SK-N-SH (cell line): ENCODE results near the gene RNF212B. TPM values are rescaled to one million over a fixed set of nuclear protein-coding genes. Genes with fewer than 3 reads are reported as not detected.
"Not testable (repeated sequence)": the region's sequence is repeated elsewhere in the genome, so short reads cannot be mapped to it uniquely, and the experiment has no call there.

ENCODE experiments used
- CTCF ChIA-PET: fragments of 300-600, 350-600 bp; formaldehyde crosslinking; extraction: SDS; loops from one replicate; lab custom pipeline; 2021; lab: Yijun Ruan, JAX
- POLR2A ChIA-PET: fragments of 350-600 bp; sonication (Branson Sonifier 250); formaldehyde crosslinking; extraction: SDS; loops from one replicate; lab custom pipeline; 2020; ENCODE audit warnings: antibody characterized with exemption, inconsistent platforms; lab: Yijun Ruan, JAX
- DNase-seq: peaks from one replicate; pipeline ENCODE4 v3.0.0; 2012
- H2AFZ ChIP-seq: fragments of 200-600 bp; sonication (generic); 2 replicates; pipeline ENCODE4 v1.8.1; 2016; ENCODE audit warnings: antibody characterized with exemption, mild to moderate bottlenecking, low read depth
- H3F3A ChIP-seq: fragments of 200-600 bp; sonication (generic); replicated peaks from 2 replicates; pipeline ENCODE3; 2016; ENCODE audit warnings: antibody characterized with exemption, mild to moderate bottlenecking; ENCODE audit not compliant: insufficient read depth
- H3K27ac ChIP-seq, 2 experiments: fragments of 200-500 bp in 1 of 2; fragments of 200-600 bp in 1 of 2; sonication (Bioruptor generic) in 1 of 2; sonication (generic), shearing (Covaris generic) in 1 of 2; 2 replicates each; pipeline versions ENCODE4 v1.5.1 to v1.6.1; 2014 to 2016; ENCODE audit warnings: low read depth in 2 of 2, inconsistent platforms in 1 of 2, low read length in 1 of 2, mild to moderate bottlenecking in 1 of 2, mixed read lengths in 1 of 2
- H3K27me3 ChIP-seq: fragments of 200-600 bp; sonication (generic), shearing (Covaris generic); 2 replicates; pipeline ENCODE4 v1.6.1; 2016; ENCODE audit warnings: mixed run types; ENCODE audit not compliant: insufficient read depth
- H3K36me3 ChIP-seq, 2 experiments: fragments of 200-500 bp in 1 of 2; fragments of 200-600 bp in 1 of 2; sonication (Bioruptor generic) in 1 of 2; sonication (generic) in 1 of 2; replicated peaks in 1 of 2; 2 replicates each; pipeline versions ENCODE3 to v1.5.1; 2014 to 2016; ENCODE audit warnings: low read length in 1 of 2, mild to moderate bottlenecking in 1 of 2; ENCODE audit not compliant: insufficient read depth in 2 of 2, control insufficient read depth in 1 of 2
- H3K4me1 ChIP-seq, 2 experiments: fragments of 200-500 bp in 1 of 2; fragments of 200-600 bp in 1 of 2; sonication (Bioruptor generic) in 1 of 2; sonication (generic), shearing (Covaris generic) in 1 of 2; 2 replicates each; pipeline versions ENCODE4 v1.5.1 to v1.6.1; 2014 to 2016; ENCODE audit warnings: low read depth in 1 of 2, low read length in 1 of 2, mixed run types in 1 of 2; ENCODE audit not compliant: insufficient read depth in 2 of 2, control insufficient read depth in 1 of 2
- H3K4me2 ChIP-seq: fragments of 200-600 bp; sonication (generic), shearing (Covaris generic); 2 replicates; pipeline ENCODE4 v1.6.1; 2017; ENCODE audit warnings: mixed run types
- H3K4me3 ChIP-seq, 2 experiments: fragments of 200-500 bp in 1 of 2; fragments of 200-600 bp in 1 of 2; sonication (Bioruptor generic) in 1 of 2; sonication (generic), shearing (Covaris generic) in 1 of 2; 2 replicates each; pipeline versions ENCODE4 v1.5.1 to v1.8.1; 2014 to 2016; ENCODE audit warnings: low read depth in 2 of 2, inconsistent platforms in 1 of 2, low read length in 1 of 2, mild to moderate bottlenecking in 1 of 2, mixed read lengths in 1 of 2, moderate library complexity in 1 of 2
- H3K79me2 ChIP-seq: fragments of 200-600 bp; sonication (generic); 2 replicates; pipeline ENCODE4 v1.8.1; 2017; ENCODE audit warnings: mild to moderate bottlenecking; ENCODE audit not compliant: insufficient read depth
- H3K9ac ChIP-seq: fragments of 200-600 bp; sonication (generic); 2 replicates; pipeline ENCODE4 v1.6.1; 2017; ENCODE audit warnings: mixed run types
- H3K9me2 ChIP-seq: fragments of 200-600 bp; sonication (generic); 2 replicates; pipeline ENCODE4 v1.6.1; 2017; ENCODE audit warnings: mixed run types
- H3K9me3 ChIP-seq: fragments of 200-600 bp; sonication (generic); 2 replicates; pipeline ENCODE4 v1.6.1; 2017; ENCODE audit warnings: mixed run types, mild to moderate bottlenecking, moderate library complexity
- H4K20me1 ChIP-seq: fragments of 200-600 bp; sonication (generic); 2 replicates; pipeline ENCODE4 v1.6.1; 2017; ENCODE audit warnings: mild to moderate bottlenecking, mixed run types; ENCODE audit not compliant: insufficient read depth
- FOSL2 ChIP-seq: IDR thresholded peaks from 2 replicates; pipeline ENCODE4 v1.4.0; 2012; ENCODE audit warnings: low read depth, mild to moderate bottlenecking, moderate library complexity, borderline replicate concordance
- FOXJ3 ChIP-seq: sonication (generic); formaldehyde crosslinking; IDR thresholded peaks from 2 replicates; pipeline ENCODE4 v1.5.1; 2020; ENCODE audit warnings: mild to moderate bottlenecking, missing genetic modification reagents
- GATA2 ChIP-seq: sonication (generic); formaldehyde crosslinking; IDR thresholded peaks from 2 replicates; pipeline ENCODE4 v1.5.0; 2020; ENCODE audit warnings: mild to moderate bottlenecking, missing genetic modification reagents
- NRF1 ChIP-seq: IDR thresholded peaks from 2 replicates; pipeline ENCODE4 v1.6.1; 2012; ENCODE audit warnings: low read depth, mild to moderate bottlenecking, low read length
- SIN3A ChIP-seq: IDR thresholded peaks from 2 replicates; pipeline ENCODE4 v1.6.1; 2012; ENCODE audit warnings: low read depth, mild to moderate bottlenecking, low read length, moderate library complexity, borderline replicate concordance
- WGBS: methylation state at CpG from one replicate; pipeline ENCODE4 v1.1.6; 2017; ENCODE audit warnings: low lambda C conversion rate; 5-methylcytosine and 5-hydroxymethylcytosine counted together
- polyA plus RNA-seq, 3 experiments: library from polyadenylated mRNA; depleted of rRNA; stranded (reverse); fragments of >200 nt; gene quantifications; 2 replicates each; pipeline ENCODE4 v1.2.3, GENCODE V29; 2012
- TF ChIP-seq, protein P1 (sequence below): IDR thresholded peaks from 2 replicates; pipeline ENCODE4 v1.4.0; 2012; ENCODE audit warnings: low read depth, borderline replicate concordance

The RNF212B gene
- polyA plus RNA-seq, 1 of the 3 experiments (the other 2 are of a cell fraction), result not detected

DNA sequence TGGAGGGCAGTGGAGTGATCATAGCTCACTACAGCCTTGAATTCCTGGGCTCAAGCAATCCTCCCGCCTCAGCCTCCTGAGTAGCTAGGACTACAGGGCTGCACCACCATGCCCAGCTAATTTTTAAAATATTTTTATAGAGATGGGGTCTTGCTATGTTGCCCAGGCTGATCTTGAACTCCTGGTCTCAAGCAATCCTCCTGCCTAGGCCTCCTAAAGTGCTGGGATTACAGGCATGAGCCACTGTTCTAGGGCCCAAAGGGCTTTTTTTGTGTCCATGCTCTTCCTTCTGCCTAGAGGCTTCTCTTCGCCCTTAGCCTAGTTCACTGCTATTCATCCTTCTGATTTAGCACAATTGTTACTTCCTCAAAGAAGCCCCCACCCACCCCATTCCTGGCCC is 41.2 kb upstream of the RNF212B start:
- ChIA-PET POLR2A (interaction anchor here (0.7 kb wide), 1 partner anchor 25 kb away, joined by 3 read pairs; no protein-coding TSS in a partner anchor), CTCF (interaction anchor here (0.8 to 1.4 kb wide), 2 partner anchors 15 to 76 kb away, joined by 3 to 4 read pairs; no protein-coding TSS in a partner anchor)
- H3F3A ChIP-seq, H3K9me2 ChIP-seq, DNase-seq, H3K4me1 ChIP-seq, H4K20me1 ChIP-seq, H3K27ac ChIP-seq, H3K4me2 ChIP-seq, H3K79me2 ChIP-seq, H3K4me3 ChIP-seq, H2AFZ ChIP-seq, H3K9me3 ChIP-seq, H3K36me3 ChIP-seq, H3K9ac ChIP-seq: not testable (repeated sequence)
- peaks cover 59% of the 10 kb centered on the region; the same call in 1 of the 2 replicates for H3K27me3 ChIP-seq
- WGBS, result 44% methylated on average over 2 of the region's 2 CpGs

DNA sequence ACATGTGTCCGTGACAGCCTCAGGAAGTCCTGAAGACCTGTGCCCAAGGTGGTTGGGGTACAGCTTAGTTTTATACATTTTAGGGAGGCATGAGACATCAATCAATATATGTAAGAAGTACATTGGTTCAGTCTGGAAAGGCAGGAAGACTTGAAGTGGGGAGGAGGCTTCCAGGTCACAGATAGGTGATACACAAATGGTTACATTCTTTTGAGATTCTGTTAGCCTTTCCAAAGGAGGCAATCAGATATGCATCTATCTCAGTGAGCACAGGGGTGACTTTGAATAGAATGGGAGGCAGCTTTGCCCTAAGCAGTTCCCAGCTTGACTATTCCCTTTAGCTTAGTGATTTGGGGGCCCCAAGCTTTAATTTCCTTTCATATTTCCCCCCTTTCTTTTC is 38.6 kb upstream of the RNF212B start:
- DNase-seq, H3K9me2 ChIP-seq, H3K9ac ChIP-seq, H3K4me2 ChIP-seq, H3F3A ChIP-seq, H3K36me3 ChIP-seq, H3K27ac ChIP-seq, H4K20me1 ChIP-seq, H3K4me1 ChIP-seq, H3K4me3 ChIP-seq, POLR2A ChIA-PET, H3K9me3 ChIP-seq, H2AFZ ChIP-seq, H3K79me2 ChIP-seq: not testable (repeated sequence)
- peaks cover 65% of the 10 kb centered on the region; the same call in 1 of the 2 replicates for H3K27me3 ChIP-seq
- WGBS, result 14% methylated on average over 1 of the region's 1 CpG
- CTCF ChIA-PET, result interaction anchor here (1.9 to 2.3 kb wide), 2 partner anchors 12 to 79 kb away, joined by 8 to 14 read pairs; no protein-coding TSS in a partner anchor

DNA sequence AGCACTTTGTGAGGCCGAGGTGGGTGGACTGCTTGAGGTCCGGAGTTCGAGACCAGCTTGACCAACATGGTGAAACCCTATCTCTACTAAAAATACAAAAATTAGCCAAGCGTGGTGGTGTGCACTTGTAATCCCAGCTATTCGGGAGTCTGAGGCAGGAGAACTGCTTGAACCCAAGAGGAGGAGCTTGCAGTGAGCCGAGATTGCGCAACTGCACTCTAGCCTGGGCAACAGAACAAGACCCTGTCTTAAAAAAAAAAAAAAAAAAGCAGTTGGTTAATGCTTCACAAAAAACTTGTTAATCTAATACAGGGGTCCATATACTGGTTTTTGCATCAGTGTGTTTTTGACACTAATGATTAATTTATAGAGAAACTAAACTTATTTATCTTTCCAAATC is 35.7 kb upstream of the RNF212B start:
- H3K9me3 ChIP-seq, result no peaks in the 10 kb centered on the region
- H3K36me3 ChIP-seq, result no peaks in the 10 kb centered on the region
- no peaks in the 10 kb centered on the region for H3K4me1 ChIP-seq
- CTCF ChIA-PET, result interaction anchor here (0.9 kb wide), 1 partner anchor 13 kb away, joined by 3 read pairs; no protein-coding TSS in a partner anchor
- H3K27ac ChIP-seq, result no peak overlapping the region
- no peak for TF ChIP-seq FOXJ3
- no peak for TF ChIP-seq SIN3A
- no peak for TF ChIP-seq GATA2 (CRISPR knock-in tag)
- no peak for TF ChIP-seq NRF1
- TF ChIP-seq, protein P1, sequence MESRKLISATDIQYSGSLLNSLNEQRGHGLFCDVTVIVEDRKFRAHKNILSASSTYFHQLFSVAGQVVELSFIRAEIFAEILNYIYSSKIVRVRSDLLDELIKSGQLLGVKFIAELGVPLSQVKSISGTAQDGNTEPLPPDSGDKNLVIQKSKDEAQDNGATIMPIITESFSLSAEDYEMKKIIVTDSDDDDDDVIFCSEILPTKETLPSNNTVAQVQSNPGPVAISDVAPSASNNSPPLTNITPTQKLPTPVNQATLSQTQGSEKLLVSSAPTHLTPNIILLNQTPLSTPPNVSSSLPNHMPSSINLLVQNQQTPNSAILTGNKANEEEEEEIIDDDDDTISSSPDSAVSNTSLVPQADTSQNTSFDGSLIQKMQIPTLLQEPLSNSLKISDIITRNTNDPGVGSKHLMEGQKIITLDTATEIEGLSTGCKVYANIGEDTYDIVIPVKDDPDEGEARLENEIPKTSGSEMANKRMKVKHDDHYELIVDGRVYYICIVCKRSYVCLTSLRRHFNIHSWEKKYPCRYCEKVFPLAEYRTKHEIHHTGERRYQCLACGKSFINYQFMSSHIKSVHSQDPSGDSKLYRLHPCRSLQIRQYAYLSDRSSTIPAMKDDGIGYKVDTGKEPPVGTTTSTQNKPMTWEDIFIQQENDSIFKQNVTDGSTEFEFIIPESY, result no peak
- TF ChIP-seq FOSL2, result no peak
- TF ChIP-seq, all 33 proteins: peak for 0
- no peaks in the 10 kb centered on the region for H4K20me1 ChIP-seq
- no peaks in the 10 kb centered on the region for H3K79me2 ChIP-seq
- POLR2A ChIA-PET, result interaction anchor here (0.6 kb wide), 1 partner anchor 121 kb away, joined by 3 read pairs; no protein-coding TSS in a partner anchor
- peaks cover 46% of the 10 kb centered on the region; the same call in 1 of the 2 replicates for H3K27me3 ChIP-seq
- no peak for DNase-seq
- H3K4me3 ChIP-seq, result no peak overlapping the region
- no peak overlapping the region for H3K9ac ChIP-seq
- 25% methylated on average over 7 of the region's 7 CpGs for WGBS
- H3F3A ChIP-seq, result no peaks in the 10 kb centered on the region
- H2AFZ ChIP-seq, result no peak overlapping the region
- H3K4me2 ChIP-seq, result no peak overlapping the region
- H3K9me2 ChIP-seq, result no peaks in the 10 kb centered on the region
